ENCODE results near the gene NCK2.

Gene NCK2

DNA sequence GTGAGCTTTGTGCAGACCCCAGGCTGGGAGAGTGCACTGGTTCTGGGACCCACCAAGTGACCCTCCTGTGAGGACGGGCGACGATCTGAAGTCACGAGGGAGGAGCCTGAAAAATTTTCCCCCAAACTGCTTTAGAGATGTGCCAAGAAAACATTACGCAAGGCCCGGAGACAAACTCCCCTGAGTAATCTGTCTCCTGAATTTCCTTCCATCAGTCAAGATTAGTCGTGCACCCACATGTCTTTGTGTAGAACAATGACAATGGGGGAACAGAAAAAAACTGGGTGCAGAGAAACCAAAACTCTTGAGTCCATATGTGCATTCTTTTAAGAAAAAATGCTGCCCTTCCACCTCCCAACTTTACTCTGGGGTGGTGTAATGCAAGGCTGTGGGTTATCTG lies 12.6 kb upstream of the NCK2 start:
- no peaks in the 10 kb centered on the region for H3F3A ChIP-seq (ENCODE audit: control insufficient read depth, insufficient read depth)
- H3K79me2 ChIP-seq (ENCODE audit: control insufficient read depth, low read length), result no peaks in the 10 kb centered on the region
- no peaks in the 10 kb centered on the region for H4K20me1 ChIP-seq (ENCODE audit: control insufficient read depth, insufficient read depth, low read depth, low read length)
- H3K27ac ChIP-seq (ENCODE audit: low read depth, low read length), result no peak overlapping the region
- H3K9me2 ChIP-seq (replicated peaks; ENCODE audit: control insufficient read depth, low read length), result no peaks in the 10 kb centered on the region
- H3K4me1 ChIP-seq (ENCODE audit: control insufficient read depth, low read length), result peaks cover 78% of the 10 kb centered on the region
- H3K9me3 ChIP-seq (ENCODE audit: control insufficient read depth, insufficient read depth, low read length), result 0 out of 2 replicates have a peak, but pooled peaks cover 3% of the 10 kb centered on the region
- H3K36me3 ChIP-seq (ENCODE audit: control insufficient read depth, low read length), result no peaks in the 10 kb centered on the region
- peak overlapping the region; percentile 27; the same call in 1 of the 2 replicates for H3K4me2 ChIP-seq (ENCODE audit: low read length)
- no peak overlapping the region for H3K4me3 ChIP-seq (ENCODE audit: low read length)
- no peak for TF ChIP-seq CTCF (IDR thresholded peaks at IDR 0.05; ENCODE audit: low read depth, low read length, poor library complexity, severe bottlenecking)
- TF ChIP-seq EZH2phosphoT487 (IDR thresholded peaks at IDR 0.05; ENCODE audit: borderline replicate concordance, low read length), result no peak
- no peaks in the 10 kb centered on the region for H3K27me3 ChIP-seq (ENCODE audit: control insufficient read depth, low read length)

DNA sequence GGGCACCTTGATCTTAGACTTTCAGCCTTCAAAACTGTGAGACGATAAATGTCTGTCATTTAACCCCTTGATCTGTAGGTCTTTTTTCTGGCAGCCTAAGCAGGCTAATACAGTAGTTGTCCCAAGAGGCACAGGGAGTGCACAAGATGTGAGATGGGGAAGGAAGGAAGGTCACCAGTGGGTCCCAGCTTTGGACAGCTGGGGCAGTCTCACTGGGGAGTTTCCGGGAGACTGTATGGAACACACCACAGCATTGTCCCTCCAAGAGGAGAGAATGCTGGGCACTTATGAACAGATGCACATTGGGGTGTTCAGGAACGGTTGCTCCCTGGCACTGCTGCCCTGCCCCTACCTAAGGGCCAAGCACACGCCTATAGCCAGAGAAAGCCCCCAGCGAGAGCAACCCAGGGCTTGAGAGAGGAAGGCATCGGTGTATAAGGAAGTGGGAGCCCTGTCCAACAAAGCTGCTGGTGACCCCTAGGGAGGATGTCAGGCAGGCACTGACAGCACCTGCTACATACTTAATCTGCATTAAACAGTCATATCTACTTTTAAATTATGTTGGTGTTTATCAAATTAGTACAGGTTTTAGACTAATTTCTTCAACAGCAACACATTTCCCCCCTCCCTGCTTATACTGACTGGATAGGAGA lies 11.6 kb upstream of the NCK2 start:
- Histone ChIP-seq H3K36me3 (ENCODE audit: control insufficient read depth, low read length) (no peaks in the 10 kb centered on the region), H4K20me1 (ENCODE audit: control insufficient read depth, insufficient read depth, low read depth, low read length) (no peaks in the 10 kb centered on the region), H3K27ac (ENCODE audit: low read depth, low read length) (no peak overlapping the region), H3K79me2 (ENCODE audit: control insufficient read depth, low read length) (no peaks in the 10 kb centered on the region), H3K9me3 (ENCODE audit: control insufficient read depth, insufficient read depth, low read length) (0 out of 2 replicates have a peak, but pooled peaks cover 3% of the 10 kb centered on the region), H3F3A (ENCODE audit: control insufficient read depth, insufficient read depth) (no peaks in the 10 kb centered on the region), H3K4me2 (ENCODE audit: low read length) (no peak overlapping the region), H3K27me3 (ENCODE audit: control insufficient read depth, low read length) (no peaks in the 10 kb centered on the region), H3K4me1 (ENCODE audit: control insufficient read depth, low read length) (peaks cover 77% of the 10 kb centered on the region), H3K4me3 (ENCODE audit: low read length) (no peak overlapping the region), H3K9me2 (replicated peaks; ENCODE audit: control insufficient read depth, low read length) (no peaks in the 10 kb centered on the region)
- no peak for TF ChIP-seq EZH2phosphoT487 (IDR thresholded peaks at IDR 0.05; ENCODE audit: borderline replicate concordance, low read length)
- TF ChIP-seq CTCF (IDR thresholded peaks at IDR 0.05; ENCODE audit: low read depth, low read length, poor library complexity, severe bottlenecking), result no peak

DNA sequence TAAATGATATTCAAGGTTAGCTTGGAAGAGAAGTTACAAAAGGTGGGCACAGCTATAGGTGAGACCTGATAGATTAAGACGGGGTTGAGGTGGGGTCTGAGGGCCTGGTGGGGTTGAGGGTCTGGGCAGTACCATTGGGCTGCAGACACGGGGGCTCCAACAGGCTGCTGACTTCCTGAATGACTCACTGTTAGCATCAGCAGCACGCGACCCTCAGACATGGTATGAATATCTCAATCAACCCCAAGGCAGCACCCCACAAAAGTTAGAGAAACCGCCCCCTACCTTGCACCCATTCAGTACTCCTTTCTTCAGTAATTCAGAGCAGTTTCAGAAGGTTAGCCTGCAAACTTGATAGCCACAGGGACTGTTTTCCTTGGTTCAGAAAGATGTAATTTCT lies 10.8 kb upstream of the NCK2 start:
- no peaks in the 10 kb centered on the region for H3K79me2 ChIP-seq (ENCODE audit: control insufficient read depth, low read length)
- no peaks in the 10 kb centered on the region for H3F3A ChIP-seq (ENCODE audit: control insufficient read depth, insufficient read depth)
- H3K27me3 ChIP-seq (ENCODE audit: control insufficient read depth, low read length), result no peaks in the 10 kb centered on the region
- TF ChIP-seq EZH2phosphoT487 (IDR thresholded peaks at IDR 0.05; ENCODE audit: borderline replicate concordance, low read length), result no peak
- TF ChIP-seq CTCF (IDR thresholded peaks at IDR 0.05; ENCODE audit: low read depth, low read length, poor library complexity, severe bottlenecking), result no peak
- no peak overlapping the region for H3K4me3 ChIP-seq (ENCODE audit: low read length)
- H3K27ac ChIP-seq (ENCODE audit: low read depth, low read length), result no peak overlapping the region
- 0 out of 2 replicates have a peak, but pooled peaks cover 3% of the 10 kb centered on the region for H3K9me3 ChIP-seq (ENCODE audit: control insufficient read depth, insufficient read depth, low read length)
- H4K20me1 ChIP-seq (ENCODE audit: control insufficient read depth, insufficient read depth, low read depth, low read length), result no peaks in the 10 kb centered on the region
- H3K4me1 ChIP-seq (ENCODE audit: control insufficient read depth, low read length), result peaks cover 78% of the 10 kb centered on the region
- no peaks in the 10 kb centered on the region for H3K9me2 ChIP-seq (replicated peaks; ENCODE audit: control insufficient read depth, low read length)
- no peaks in the 10 kb centered on the region for H3K36me3 ChIP-seq (ENCODE audit: control insufficient read depth, low read length)
- no peak overlapping the region for H3K4me2 ChIP-seq (ENCODE audit: low read length)

Data from DOHH2 (cell line).